Stimulated activated CD4-positive, alpha-beta T cell treated with anti-CD3 and anti-CD28 coated beads, TNF-alpha, amount 100 ng/mL, for 48 hours (primary cell): ENCODE measurements around the gene ACAA1.
"Not testable (repeated sequence)": the region's sequence is repeated elsewhere in the genome, so short reads cannot be mapped to it uniquely, and the experiment has no call there.

Experiments used
- DNase-seq, 3 donors: peaks; one replicate each; pipeline ENCODE4 v3.0.0-alpha.2; 2020; ENCODE audit warnings: low read depth in 3 of 3

ACAA1 gene

GRCh38 chr3:38136393-38136776, 542 bp downstream of the ACAA1 start:
- peak in 1 of 3 donors; percentile 15 for DNase-seq

- DNase-seq = not testable (repeated sequence)
These were observed 1.2 kb downstream of the ACAA1 start for GRCh38 chr3:38135621-38136277.

GRCh38 chr3:38134517-38135143, 2.3 kb downstream of the ACAA1 start:
- not testable (repeated sequence) for DNase-seq

GRCh38 chr3:38133557-38134405, 3.1 kb downstream of the ACAA1 start:
- DNase-seq = no peak

GRCh38 chr3:38133209-38133556, 3.7 kb downstream of the ACAA1 start:
- no peak for DNase-seq

- DNase-seq = no peak
These were observed 5.1 kb downstream of the ACAA1 start for GRCh38 chr3:38131621-38132369.

GRCh38 chr3:38130631-38131065, 6.3 kb downstream of the ACAA1 start:
- no peak for DNase-seq

- DNase-seq = no peak
These were observed 7.9 kb downstream of the ACAA1 start for GRCh38 chr3:38129058-38129457.

GRCh38 chr3:38128303-38128655, 8.6 kb downstream of the ACAA1 start:
- no peak for DNase-seq

- DNase-seq = no peak
These were observed 9.2 kb downstream of the ACAA1 start for GRCh38 chr3:38127611-38128302.

GRCh38 chr3:38126121-38126892, 10.6 kb downstream of the ACAA1 start:
- no peak for DNase-seq

GRCh38 chr3:38125305-38126120, 11.4 kb downstream of the ACAA1 start:
- DNase-seq = no peak

GRCh38 chr3:38124324-38125122, 12.4 kb downstream of the ACAA1 start:
- DNase-seq = no peak

GRCh38 chr3:38122712-38123290, 14.1 kb downstream of the ACAA1 start:
- DNase-seq = no peak

GRCh38 chr3:38121832-38122461, 15.0 kb downstream of the ACAA1 start:
- DNase-seq = no peak

GRCh38 chr3:38121451-38121831, 15.5 kb downstream of the ACAA1 start:
- no peak for DNase-seq

GRCh38 chr3:38120693-38121450, 16.1 kb downstream of the ACAA1 start:
- no peak for DNase-seq
